ENCODE measurements around the gene GABARAPL1.
A peak's percentile ranks its signal among the peaks of the same experiment; 100 is the strongest.

GABARAPL1 gene

DNA sequence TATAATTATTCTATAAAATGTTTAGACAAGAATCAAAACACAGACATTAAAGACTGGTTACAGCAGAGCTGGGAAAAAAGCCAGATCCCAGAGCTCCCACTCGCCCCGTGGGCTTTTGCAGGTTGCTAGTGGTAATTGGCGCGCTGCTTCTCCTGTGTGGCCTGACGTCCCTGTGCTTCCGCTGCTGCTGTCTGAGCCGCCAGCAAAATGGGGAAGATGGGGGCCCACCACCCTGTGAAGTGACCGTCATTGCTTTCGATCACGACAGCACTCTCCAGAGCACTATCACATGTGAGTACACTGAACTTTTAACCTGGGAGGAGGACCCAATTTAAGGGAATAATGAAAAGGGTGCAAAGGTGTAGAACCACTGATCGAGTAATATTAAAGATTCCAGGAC, 26.4 kb upstream of the GABARAPL1 start:
- no peak for TF ChIP-seq GATA2 (IDR thresholded peaks at IDR 0.05; ENCODE audit: low read depth, low read length)
- TF ChIP-seq GATA3 (IDR thresholded peaks at IDR 0.05; ENCODE audit: low read depth, low read length) = no peak

DNA sequence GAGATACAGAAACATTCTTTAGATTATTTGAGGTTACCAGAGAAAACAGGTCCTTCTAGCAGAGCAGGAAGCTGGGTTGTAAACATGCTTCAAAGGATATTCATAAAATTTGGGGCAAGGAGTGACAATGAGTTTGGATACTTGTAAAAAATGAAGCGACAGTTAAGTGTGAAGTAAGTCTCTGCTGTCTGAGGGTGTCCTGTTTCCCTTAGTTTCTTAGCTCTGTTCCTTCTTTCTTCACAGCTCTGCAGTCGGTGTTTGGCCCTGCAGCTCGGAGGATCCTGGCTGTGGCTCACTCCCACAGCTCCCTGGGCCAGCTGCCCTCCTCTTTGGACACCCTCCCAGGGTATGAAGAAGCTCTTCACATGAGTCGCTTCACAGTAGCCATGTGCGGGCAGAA, 23.0 kb upstream of the GABARAPL1 start:
- TF ChIP-seq GATA3 (IDR thresholded peaks at IDR 0.05; ENCODE audit: low read depth, low read length) = no peak
- no peak for TF ChIP-seq GATA2 (IDR thresholded peaks at IDR 0.05; ENCODE audit: low read depth, low read length)

DNA sequence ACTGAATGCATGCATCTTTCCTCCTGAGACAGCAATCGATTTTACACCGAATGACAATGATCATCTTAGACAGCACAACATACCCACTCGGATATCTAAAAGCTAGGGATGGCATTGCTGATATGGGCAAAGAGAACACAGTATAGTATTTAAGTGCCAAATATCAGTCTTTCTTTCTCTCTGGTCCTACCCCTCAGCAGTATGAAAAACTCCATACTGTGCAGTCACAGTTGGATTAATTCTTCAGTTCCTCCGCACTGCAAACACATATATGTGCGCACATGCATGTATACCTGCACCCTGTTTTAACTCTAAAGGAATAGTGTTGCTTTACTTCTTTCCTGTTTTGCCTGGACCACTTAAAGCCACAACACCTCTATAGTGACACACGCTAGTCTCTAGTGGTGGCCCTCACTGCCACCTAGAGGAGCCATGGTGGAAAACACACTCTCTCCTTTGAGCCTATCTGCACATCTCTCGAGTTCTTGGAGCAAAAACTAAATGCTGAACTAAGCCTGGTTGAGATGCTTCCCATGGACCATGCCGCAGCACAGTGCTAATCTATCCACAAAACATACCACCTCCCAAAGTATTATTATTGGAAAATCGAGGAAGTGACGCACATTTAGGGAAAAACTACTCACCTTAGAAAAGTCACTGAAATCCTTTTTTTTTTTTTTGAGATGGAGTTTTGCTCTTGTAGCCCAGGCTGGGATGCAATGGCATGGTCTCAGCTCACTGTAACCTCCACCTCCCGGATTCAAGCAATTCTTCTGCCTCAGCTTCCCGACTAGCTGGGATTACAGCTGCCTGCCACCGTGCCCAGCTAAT, 21.9 kb upstream of the GABARAPL1 start:
- TF ChIP-seq GATA2 (IDR thresholded peaks at IDR 0.05; ENCODE audit: low read depth, low read length) (peak; percentile 74), GATA3 (IDR thresholded peaks at IDR 0.05; ENCODE audit: low read depth, low read length) (peak; percentile 23; the same call in 1 of the 2 replicates)

DNA sequence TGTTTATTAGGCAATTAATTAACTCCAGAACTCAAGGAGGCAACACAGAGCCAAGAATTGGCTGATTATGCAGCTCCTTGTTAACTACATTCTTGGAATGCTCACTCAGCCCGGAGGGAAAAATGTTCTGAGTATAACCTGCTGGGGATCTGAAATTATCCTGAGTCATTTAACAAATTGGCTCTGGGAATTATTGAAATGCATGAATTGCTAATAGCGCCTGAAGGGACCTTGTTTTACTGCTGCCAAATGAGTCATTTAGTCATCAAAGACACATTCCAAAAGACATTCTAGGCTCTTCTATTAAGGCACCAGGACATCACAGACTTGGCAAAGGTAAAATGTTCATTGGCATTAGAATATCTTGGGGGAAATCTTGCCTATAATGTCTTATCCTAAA, 20.8 kb upstream of the GABARAPL1 start:
- TF ChIP-seq GATA2 (IDR thresholded peaks at IDR 0.05; ENCODE audit: low read depth, low read length) (no peak), GATA3 (IDR thresholded peaks at IDR 0.05; ENCODE audit: low read depth, low read length) (no peak)

DNA sequence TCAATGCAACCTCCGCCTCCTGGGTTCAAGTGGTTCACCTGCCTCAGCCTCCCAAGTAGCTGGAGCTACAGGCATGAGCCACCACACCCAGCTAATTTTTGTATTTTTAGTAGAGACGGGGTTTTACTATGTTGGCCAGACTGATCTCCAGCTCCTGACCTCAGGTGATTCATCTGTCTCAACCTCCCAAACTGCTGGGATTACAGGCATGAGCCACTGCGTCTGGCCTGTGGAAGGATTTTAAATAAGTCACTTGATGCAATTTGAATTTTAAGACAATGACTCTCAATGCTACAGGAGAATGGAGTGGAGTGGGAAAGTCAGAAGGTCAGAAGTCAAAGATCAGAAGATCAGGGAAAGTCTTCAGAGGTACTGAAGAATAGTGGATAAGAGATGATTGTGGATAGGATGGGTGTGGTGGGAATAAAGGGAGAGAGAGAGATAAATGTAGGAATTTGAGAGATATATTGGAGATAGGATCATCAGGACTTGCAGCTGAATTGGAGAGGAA, 18.5 kb upstream of the GABARAPL1 start:
- TF ChIP-seq GATA2 (IDR thresholded peaks at IDR 0.05; ENCODE audit: low read depth, low read length) (no peak), GATA3 (IDR thresholded peaks at IDR 0.05; ENCODE audit: low read depth, low read length) (no peak)

DNA sequence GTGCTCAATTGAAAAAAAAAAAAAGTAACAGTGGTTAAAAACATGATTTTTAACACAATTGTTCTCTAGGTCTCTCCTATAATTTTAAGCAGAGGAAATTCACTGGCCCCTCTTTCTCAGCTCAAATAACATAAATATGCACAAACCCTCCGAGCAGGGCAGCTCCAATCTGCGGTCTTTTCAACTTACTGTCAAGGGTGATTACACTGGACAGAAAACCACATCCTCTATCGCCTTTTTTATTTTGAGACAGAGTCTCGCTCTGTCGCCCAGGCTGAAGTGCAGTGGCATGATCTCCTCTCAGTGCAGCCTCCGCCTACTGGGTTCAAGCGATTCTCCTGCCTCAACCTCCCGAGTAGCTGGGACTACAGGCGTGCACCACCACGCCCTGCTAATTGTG, 16.5 kb upstream of the GABARAPL1 start:
- TF ChIP-seq GATA3 (IDR thresholded peaks at IDR 0.05; ENCODE audit: low read depth, low read length) (no peak), GATA2 (IDR thresholded peaks at IDR 0.05; ENCODE audit: low read depth, low read length) (no peak)

DNA sequence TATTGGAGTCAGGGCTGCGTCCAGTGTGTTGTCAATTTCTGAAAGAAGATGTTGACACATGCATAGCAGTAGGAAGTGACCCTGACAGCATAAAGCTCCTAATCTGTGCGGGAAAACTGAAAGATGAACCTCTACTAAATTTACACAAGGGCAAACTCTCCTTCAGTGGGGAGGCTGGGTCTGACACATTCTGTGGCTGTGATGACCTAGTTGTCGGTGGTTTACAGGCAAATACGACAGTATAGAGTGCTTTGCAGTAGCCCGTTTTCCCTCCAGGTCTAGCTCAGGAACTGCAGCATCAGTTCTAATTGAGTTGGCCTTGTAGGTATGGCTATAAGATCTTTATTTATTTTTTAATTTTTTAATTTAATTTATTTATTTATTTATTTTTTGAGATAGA, 14.8 kb upstream of the GABARAPL1 start:
- TF ChIP-seq GATA2 (IDR thresholded peaks at IDR 0.05; ENCODE audit: low read depth, low read length) = no peak
- no peak for TF ChIP-seq GATA3 (IDR thresholded peaks at IDR 0.05; ENCODE audit: low read depth, low read length)

DNA sequence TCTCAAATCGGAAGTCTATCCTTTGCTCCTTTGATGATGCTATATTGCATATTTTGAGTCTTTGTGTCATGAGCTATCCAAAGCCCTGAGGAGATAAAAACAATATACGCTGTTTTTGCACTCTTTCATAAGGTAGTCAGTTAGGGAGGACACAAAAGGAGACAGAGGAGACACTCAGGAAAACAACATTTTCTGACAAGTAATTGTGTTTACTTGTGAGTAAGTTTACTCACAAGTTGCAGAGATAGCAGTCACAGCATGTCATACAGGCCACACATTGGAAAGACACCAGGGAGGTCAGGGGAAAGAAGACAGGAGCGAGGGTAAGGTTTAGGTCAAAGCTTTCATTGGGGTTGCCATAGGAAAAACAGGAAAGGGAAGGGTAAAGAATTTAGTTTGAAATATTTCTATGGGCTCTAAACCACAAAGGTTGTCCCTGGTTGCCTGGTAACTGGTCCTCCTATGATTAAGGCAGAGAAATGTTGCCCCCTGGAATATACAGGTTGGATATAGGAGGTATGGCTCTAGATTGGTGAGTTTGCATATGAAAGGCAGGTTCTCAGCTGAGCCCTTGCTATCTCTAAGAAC, 7.4 kb upstream of the GABARAPL1 start:
- no peak for TF ChIP-seq GATA2 (IDR thresholded peaks at IDR 0.05; ENCODE audit: low read depth, low read length)
- TF ChIP-seq GATA3 (IDR thresholded peaks at IDR 0.05; ENCODE audit: low read depth, low read length) = no peak

DNA sequence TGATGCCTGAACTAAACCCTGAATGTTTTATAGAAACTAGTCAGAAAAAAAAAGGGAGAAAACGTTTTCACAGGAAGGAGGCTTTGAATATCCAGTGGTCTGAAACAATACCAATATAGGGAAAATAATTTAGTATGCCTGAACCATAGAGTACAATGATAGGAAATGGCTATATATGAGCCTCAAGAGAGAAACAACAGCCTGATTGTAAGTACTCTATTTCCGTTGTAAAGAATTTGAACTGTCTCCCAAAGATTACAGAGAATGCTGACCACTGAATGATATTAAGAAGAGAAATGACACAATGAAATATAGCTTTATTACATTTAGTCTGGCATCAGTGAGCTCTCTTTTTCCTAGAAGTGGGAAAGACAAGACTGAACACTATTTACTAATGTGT, 5.5 kb upstream of the GABARAPL1 start:
- TF ChIP-seq GATA2 (IDR thresholded peaks at IDR 0.05; ENCODE audit: low read depth, low read length) = no peak
- TF ChIP-seq GATA3 (IDR thresholded peaks at IDR 0.05; ENCODE audit: low read depth, low read length) = no peak

DNA sequence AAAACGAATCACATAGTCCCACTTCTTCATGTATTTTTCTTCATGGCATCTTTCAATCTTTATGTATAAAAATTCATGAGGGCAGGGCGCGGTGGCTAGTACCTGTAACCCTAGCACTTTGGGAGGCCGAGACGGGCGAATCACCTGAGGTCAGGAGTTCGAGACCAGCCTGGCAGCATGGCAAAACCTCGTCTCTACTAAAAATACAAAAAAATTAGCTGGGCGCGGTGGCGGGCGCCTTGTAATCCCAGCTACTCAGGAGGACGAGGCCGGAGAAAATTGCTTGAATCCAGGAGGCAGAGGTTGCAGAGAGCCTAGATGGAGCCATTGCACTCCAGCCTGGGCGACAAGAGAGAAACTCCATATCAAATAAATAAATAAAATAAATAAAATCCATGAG, 2.5 kb upstream of the GABARAPL1 start:
- TF ChIP-seq GATA2 (IDR thresholded peaks at IDR 0.05; ENCODE audit: low read depth, low read length) (no peak), GATA3 (IDR thresholded peaks at IDR 0.05; ENCODE audit: low read depth, low read length) (no peak)

DNA sequence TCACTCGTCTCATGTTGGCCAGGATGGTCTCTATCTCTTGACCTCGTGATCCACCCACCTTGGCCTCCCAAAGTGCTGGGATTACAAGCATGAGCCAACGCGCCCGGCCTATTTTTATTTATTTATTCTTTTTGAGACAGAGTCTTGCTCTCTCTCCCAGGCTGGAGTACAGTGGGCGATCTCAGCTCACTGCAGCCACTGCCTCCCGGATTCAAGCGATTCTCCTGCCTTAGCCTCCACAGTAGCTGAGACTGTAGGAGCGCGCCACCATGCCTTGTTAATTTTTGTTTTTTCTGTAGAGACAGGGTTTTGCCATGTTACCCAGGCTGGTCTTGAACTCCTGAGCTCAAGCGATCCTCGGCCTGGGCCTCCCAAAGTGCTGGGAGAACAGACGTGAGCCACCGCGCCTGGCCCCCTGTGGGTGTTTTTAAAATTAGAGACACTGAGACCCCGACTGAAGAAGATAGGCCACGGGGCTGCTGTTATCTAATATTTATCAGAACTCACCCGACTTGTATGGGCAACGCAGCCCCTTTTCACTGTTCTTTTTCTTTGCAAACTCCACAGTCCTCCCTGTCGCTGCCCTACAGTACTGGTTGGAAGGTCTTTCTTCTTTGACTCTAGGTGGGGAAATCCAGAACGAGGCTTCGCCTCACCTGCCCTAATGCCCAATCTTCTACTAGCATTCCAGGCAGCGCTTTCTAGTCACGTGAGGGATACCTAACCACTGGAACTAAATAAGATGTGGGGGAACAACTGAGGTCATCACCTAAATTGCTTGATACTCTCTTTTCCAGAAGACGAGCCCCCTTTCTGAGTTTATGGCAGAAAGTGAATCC, 1.4 kb upstream of the GABARAPL1 start:
- TF ChIP-seq GATA3 (IDR thresholded peaks at IDR 0.05; ENCODE audit: low read depth, low read length) (no peak), GATA2 (IDR thresholded peaks at IDR 0.05; ENCODE audit: low read depth, low read length) (no peak)

DNA sequence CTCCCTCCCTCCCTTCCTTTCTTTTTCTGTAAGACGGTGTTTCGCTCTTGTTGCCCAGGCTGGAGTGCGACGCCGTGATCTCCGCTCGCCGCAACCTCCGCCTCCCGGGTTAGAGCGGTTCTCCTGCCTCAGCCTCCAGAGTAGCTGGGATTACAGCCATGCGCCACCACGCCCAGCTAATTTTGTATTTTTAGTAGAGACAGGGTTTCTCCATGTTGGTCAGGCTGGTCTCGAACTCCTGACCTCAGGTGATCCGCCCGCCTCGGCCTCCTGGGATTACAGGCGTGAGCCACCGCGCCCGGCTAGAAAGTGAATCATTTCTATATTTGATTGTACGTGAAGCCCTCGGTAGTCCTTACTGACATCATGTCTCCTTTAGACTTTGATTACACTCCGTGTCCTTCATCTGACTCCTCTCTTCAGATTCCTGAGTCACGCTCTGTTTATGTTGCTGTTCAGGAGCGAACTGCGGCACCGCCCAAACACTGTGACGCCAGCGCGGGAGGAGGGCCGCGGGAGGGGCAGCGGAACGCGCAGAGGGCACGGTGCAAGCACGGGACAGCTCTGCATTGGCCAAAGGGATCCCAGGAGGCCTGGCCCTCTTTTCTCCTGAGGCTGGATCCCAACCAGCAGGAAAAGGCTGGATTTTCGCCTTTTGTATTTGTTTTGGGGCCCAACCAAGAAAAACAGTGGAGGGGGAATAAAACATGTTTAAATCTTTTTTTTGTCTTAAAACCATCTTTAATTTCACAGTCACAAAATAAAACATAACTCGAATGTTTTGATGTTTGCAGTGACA, 538 bp upstream of the GABARAPL1 start:
- TF ChIP-seq GATA3 (IDR thresholded peaks at IDR 0.05; ENCODE audit: low read depth, low read length) (no peak), GATA2 (IDR thresholded peaks at IDR 0.05; ENCODE audit: low read depth, low read length) (no peak)
